SK-N-MC (cell line): Measurements from ENCODE around the gene GPR17.

Source experiments
- DNase-seq: peaks from one replicate; pipeline ENCODE4 v3.0.0-alpha.2; 2011; ENCODE audit warnings: low read depth, low spot score
- H3K27ac ChIP-seq: fragments of 200-600 bp; sonication (generic); 2 replicates; pipeline ENCODE4 v1.5.1; 2016; ENCODE audit warnings: mixed run types
- H3K36me3 ChIP-seq: fragments of 200-600 bp; sonication (generic); 2 replicates; pipeline ENCODE4 v1.6.1; 2017; ENCODE audit warnings: antibody characterized with exemption, low read length, mixed read lengths; ENCODE audit not compliant: insufficient read depth
- H3K4me3 ChIP-seq: fragments of 200-600 bp; sonication (generic); 2 replicates; pipeline ENCODE4 v1.5.1; 2016
- H3K9ac ChIP-seq: fragments of 200-600 bp; sonication (generic); 2 replicates; pipeline ENCODE4 v1.8.0; 2017; ENCODE audit warnings: mixed run types, mixed read lengths; ENCODE audit not compliant: insufficient read length
- H3K9me3 ChIP-seq: fragments of 200-600 bp; sonication (generic); 2 replicates; pipeline ENCODE4 v1.6.1; 2017; ENCODE audit warnings: low read depth, mild to moderate bottlenecking, antibody characterized with exemption, low read length, moderate library complexity, mixed read lengths
- EZH2 ChIP-seq: fragments of 200-600 bp; sonication (generic); IDR thresholded peaks from one replicate; pipeline ENCODE4 v1.6.1; 2017; ENCODE audit warnings: antibody characterized with exemption
- FOXP2 ChIP-seq: optimal IDR thresholded peaks from 2 replicates; pipeline ENCODE3; 2011; ENCODE audit warnings: mild to moderate bottlenecking, moderate library complexity; ENCODE audit not compliant: insufficient read depth; ENCODE audit errors: extremely low read length, control extremely low read depth
- POLR2AphosphoS5 ChIP-seq: IDR thresholded peaks from 2 replicates; pipeline ENCODE4 v1.6.1; 2012; ENCODE audit warnings: mild to moderate bottlenecking, low read depth, low read length, borderline replicate concordance

Gene GPR17

DNA sequence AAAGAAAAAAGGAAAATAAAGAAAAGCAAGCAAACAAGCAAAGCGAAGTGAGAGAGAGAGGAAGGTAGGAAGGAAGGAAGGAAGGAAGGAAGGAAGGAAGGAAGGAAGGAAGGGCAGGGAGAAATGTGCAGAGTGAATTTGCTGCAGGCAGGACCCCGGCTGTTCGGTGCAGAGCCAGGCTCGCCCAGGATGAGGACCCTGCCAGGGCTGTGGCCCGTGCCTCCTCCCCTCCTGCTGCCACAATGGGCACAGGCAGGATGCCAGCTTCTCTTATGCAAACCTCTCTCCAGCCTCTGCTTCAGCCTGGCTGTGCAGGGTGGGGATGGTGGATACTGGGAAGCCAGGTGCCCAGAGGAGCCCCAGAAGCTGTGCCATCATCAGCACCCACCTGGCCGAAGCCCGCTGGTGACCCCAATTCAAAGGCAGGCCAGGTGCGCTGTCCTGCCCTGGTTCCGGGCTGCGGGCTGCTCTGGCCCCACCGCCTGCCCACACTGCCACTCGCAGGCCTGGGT, 3.2 kb downstream of the GPR17 start:
- H3K27ac ChIP-seq, result peak overlapping the region; percentile 92
- peak; percentile 50 for DNase-seq
- peak overlapping the region; percentile 16 for H3K9ac ChIP-seq
- peak overlapping the region; percentile 28 for H3K4me3 ChIP-seq
- TF ChIP-seq EZH2 (no peak), POLR2AphosphoS5 (peak; percentile 39; the same call in 1 of the 2 replicates), FOXP2 (no peak)
- no peaks in the 10 kb centered on the region for H3K36me3 ChIP-seq
- no peaks in the 10 kb centered on the region for H3K9me3 ChIP-seq

DNA sequence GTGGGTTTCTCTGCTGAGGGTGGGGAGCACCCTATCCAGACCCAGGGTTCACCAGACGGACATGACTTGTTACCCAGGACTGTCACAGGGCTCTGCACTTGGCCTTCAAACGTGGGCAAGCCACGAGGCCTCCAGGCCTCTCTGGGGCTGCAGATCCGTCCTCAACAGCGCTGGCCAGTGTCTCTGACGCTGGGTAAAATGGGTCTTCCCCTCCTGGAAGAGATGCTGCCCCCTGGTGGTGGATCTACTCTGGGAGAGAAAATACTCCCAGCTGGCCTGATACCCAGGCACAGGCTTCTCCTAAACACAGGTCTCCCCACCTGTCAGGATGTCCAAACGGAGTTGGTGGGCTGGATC, 3.7 kb downstream of the GPR17 start:
- Histone ChIP-seq H3K4me3 (peak overlapping the region; percentile 28), H3K36me3 (no peaks in the 10 kb centered on the region), H3K9me3 (no peaks in the 10 kb centered on the region), H3K27ac (peak overlapping the region; percentile 92), H3K9ac (peak overlapping the region; percentile 16)
- TF ChIP-seq FOXP2, result no peak
- no peak for TF ChIP-seq EZH2
- TF ChIP-seq POLR2AphosphoS5, result no peak
- peak; percentile 42 for DNase-seq

DNA sequence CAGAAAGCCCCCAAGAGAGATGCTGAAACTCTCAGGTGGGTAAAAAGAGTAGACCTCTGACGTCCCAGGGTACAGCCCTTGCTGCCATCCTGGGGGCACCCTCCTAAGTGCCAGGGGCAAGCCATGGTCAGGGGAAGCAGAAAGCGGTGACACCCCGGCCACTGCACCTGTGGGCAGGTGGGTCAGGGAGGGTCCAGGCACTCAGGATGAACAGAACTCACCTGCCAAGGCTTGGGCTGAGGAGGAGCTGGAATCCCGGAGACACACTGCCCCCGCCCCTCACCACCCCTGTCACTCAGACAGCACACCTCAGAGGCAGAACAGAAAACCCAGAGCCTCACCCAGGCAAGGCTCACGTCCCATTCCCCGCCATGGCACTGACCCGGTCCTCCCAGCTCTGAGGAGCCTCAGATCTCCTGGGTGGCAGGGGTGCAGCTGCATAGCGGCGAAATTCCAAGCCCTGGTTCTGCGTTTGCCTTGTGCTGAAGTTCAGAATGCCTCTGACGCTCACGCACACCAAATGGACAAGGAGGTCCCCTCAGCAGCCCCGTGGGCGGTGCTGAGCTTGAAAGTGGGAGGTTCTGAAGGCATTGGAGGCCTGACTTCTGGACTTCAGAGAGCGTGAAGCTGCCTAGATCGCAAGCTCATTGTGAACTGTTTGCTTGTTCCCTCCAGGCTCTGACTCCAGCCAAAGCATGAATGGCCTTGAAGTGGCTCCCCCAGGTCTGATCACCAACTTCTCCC, 4.3 kb downstream of the GPR17 start:
- Histone ChIP-seq H3K27ac (peak overlapping the region; percentile 92), H3K9me3 (no peaks in the 10 kb centered on the region), H3K36me3 (no peaks in the 10 kb centered on the region), H3K9ac (no peak overlapping the region), H3K4me3 (no peak overlapping the region)
- no peak for TF ChIP-seq FOXP2
- DNase-seq, result no peak

DNA sequence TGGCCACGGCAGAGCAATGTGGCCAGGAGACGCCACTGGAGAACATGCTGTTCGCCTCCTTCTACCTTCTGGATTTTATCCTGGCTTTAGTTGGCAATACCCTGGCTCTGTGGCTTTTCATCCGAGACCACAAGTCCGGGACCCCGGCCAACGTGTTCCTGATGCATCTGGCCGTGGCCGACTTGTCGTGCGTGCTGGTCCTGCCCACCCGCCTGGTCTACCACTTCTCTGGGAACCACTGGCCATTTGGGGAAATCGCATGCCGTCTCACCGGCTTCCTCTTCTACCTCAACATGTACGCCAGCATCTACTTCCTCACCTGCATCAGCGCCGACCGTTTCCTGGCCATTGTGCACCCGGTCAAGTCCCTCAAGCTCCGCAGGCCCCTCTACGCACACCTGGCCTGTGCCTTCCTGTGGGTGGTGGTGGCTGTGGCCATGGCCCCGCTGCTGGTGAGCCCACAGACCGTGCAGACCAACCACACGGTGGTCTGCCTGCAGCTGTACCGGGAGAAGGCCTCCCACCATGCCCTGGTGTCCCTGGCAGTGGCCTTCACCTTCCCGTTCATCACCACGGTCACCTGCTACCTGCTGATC, 4.9 kb downstream of the GPR17 start:
- DNase-seq, result no peak
- H3K9me3 ChIP-seq, result no peaks in the 10 kb centered on the region
- H3K36me3 ChIP-seq, result no peaks in the 10 kb centered on the region
- TF ChIP-seq FOXP2, result no peak
- no peak for TF ChIP-seq POLR2AphosphoS5
- TF ChIP-seq EZH2, result no peak
- no peak overlapping the region for H3K4me3 ChIP-seq
- H3K27ac ChIP-seq, result peak overlapping the region; percentile 39; the same call in 1 of the 2 replicates
- no peak overlapping the region for H3K9ac ChIP-seq

DNA sequence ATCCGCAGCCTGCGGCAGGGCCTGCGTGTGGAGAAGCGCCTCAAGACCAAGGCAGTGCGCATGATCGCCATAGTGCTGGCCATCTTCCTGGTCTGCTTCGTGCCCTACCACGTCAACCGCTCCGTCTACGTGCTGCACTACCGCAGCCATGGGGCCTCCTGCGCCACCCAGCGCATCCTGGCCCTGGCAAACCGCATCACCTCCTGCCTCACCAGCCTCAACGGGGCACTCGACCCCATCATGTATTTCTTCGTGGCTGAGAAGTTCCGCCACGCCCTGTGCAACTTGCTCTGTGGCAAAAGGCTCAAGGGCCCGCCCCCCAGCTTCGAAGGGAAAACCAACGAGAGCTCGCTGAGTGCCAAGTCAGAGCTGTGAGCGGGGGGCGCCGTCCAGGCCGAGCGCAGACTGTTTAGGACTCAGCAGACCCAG, 5.4 kb downstream of the GPR17 start:
- DNase-seq, result no peak
- TF ChIP-seq EZH2 (no peak), POLR2AphosphoS5 (no peak), FOXP2 (no peak)
- Histone ChIP-seq H3K9ac (no peak overlapping the region), H3K36me3 (no peaks in the 10 kb centered on the region), H3K9me3 (no peaks in the 10 kb centered on the region), H3K4me3 (no peak overlapping the region), H3K27ac (peak overlapping the region; percentile 77)

DNA sequence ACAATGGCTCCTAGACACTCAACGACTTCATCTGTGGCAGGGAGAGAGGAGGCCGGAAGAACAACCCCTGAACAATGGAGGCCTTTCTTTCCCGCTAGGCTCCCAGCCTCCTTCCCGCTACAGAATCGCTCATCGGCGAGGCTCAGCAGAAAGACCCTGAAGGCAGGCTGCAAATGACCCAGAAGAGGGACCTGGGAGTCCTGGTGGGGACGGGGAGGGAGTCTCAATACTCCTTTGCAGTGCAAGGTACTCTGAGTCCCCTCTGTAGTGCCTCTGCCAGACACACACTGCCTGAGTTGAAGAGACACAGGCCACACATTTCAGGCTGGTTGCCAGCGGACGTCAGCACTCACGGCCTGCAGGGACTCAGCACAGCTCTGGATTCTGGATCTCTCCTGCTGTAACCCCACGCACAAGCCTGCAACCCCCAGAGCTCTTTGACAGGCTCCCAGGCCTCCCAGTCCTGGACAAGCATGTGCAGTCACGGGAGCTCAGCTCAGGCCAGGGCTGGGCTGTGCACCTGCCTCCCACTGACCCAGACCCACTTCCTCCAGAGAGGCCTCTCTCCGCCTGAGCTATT, 6.1 kb downstream of the GPR17 start:
- Histone ChIP-seq H3K27ac (peak overlapping the region; percentile 77), H3K9me3 (no peaks in the 10 kb centered on the region), H3K4me3 (no peak overlapping the region), H3K9ac (peak overlapping the region; percentile 48), H3K36me3 (no peaks in the 10 kb centered on the region)
- TF ChIP-seq EZH2, result no peak
- no peak for TF ChIP-seq POLR2AphosphoS5
- TF ChIP-seq FOXP2, result no peak
- peak; percentile 28 for DNase-seq

DNA sequence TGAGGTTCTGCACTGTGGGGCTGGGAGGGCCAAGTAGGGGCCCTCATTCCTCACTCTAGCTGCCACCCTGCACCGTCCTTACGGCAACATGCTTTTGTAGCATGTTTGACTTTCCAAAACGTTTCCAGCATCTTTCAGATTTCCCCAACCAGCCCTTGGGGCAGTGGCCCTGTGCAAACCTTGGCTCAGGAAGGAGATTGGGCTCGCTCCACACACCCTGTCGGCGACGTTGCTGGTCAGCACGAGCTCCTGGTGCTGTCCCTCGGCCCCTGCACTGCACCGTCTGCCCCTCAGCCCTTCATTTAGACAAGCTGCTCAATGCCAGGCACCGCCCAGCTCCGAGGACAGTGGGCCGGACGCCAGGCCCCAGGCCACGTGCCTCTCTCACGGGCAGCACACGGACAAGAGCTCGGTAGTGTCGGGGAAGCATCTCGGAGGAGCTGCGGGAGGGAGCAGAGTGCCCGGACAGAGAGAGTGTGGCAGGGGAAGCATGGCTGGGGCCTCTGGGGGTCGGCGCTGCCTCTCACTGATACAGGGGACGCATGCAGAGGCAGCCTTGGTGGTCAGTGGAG, 6.9 kb downstream of the GPR17 start:
- Histone ChIP-seq H3K9ac (no peak overlapping the region), H3K36me3 (no peaks in the 10 kb centered on the region), H3K9me3 (no peaks in the 10 kb centered on the region), H3K4me3 (no peak overlapping the region), H3K27ac (peak overlapping the region; percentile 77)
- DNase-seq, result no peak
- TF ChIP-seq FOXP2 (no peak), EZH2 (no peak), POLR2AphosphoS5 (no peak)

DNA sequence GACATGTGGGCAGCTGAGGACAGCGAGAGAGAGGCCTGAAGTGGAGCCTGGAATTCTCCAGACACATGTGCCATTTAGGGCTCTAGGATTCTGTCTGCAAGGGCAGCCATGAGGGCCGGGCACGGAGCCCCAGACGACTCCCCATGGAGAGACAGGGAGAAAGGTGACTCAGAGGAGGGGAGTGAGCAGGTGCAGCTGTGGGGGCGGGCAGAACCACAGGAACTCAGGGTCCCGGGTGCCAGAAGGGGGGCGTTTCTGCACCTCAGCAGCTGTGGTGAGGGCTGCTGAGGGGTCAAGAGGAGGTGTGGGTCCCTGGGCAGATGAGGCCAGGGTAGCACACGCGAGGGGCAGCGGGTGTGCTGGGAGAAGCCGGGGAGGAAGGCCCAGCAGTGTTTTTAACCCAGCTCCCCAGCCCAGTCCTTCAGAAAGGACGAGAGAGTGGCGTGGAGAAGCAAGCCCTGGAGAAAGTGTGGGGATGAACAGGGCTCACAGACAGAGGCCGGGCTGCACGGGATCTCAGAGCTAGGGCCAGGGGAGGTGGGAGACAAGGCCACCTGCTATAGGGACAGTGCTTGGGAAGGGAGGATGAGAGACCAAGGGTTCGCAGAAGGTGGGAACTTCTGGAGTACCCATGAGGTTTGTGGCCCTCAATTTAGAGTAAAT, 7.6 kb downstream of the GPR17 start:
- Histone ChIP-seq H3K27ac (no peak overlapping the region), H3K9ac (no peak overlapping the region), H3K4me3 (no peak overlapping the region), H3K9me3 (no peaks in the 10 kb centered on the region), H3K36me3 (no peaks in the 10 kb centered on the region)
- TF ChIP-seq POLR2AphosphoS5, result no peak
- TF ChIP-seq FOXP2, result no peak
- no peak for TF ChIP-seq EZH2
- no peak for DNase-seq
